ENCODE results near the gene NAA20. TPM values are rescaled to one million over a fixed set of nuclear protein-coding genes. Genes with fewer than 3 reads are reported as not detected.

The NAA20 gene
- total and polyA plus RNA-seq, 2 of the 13 experiments (the other 11 are each of a cell fraction or from before 2014, with no cell fraction given): 81.9 to 82.8 TPM

DNA sequence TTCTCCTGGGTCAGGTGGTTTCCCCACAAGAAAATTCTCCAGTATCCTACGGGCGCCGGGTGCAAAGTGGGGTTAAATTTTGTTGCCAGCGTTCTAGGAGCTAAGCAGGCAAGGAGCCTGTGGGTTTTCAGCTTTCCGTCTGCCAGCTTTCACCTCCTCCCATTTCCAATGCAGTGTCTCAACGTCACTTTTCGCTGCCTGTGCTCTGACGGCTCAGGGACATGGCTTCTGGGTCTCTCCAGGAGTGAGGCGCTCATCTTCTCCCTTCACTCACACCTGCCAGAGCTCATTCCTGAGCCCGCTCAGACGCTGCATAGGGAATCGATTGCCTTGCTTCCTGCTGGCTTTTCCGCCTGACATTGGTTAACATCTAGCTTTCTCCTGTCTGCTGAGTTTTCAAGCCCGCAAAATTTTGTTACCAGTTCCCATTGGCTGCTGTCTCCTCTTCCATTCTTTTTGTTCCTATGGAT lies 7.3 kb upstream of the NAA20 start (continued):
- TF ChIP-seq, protein P1, sequence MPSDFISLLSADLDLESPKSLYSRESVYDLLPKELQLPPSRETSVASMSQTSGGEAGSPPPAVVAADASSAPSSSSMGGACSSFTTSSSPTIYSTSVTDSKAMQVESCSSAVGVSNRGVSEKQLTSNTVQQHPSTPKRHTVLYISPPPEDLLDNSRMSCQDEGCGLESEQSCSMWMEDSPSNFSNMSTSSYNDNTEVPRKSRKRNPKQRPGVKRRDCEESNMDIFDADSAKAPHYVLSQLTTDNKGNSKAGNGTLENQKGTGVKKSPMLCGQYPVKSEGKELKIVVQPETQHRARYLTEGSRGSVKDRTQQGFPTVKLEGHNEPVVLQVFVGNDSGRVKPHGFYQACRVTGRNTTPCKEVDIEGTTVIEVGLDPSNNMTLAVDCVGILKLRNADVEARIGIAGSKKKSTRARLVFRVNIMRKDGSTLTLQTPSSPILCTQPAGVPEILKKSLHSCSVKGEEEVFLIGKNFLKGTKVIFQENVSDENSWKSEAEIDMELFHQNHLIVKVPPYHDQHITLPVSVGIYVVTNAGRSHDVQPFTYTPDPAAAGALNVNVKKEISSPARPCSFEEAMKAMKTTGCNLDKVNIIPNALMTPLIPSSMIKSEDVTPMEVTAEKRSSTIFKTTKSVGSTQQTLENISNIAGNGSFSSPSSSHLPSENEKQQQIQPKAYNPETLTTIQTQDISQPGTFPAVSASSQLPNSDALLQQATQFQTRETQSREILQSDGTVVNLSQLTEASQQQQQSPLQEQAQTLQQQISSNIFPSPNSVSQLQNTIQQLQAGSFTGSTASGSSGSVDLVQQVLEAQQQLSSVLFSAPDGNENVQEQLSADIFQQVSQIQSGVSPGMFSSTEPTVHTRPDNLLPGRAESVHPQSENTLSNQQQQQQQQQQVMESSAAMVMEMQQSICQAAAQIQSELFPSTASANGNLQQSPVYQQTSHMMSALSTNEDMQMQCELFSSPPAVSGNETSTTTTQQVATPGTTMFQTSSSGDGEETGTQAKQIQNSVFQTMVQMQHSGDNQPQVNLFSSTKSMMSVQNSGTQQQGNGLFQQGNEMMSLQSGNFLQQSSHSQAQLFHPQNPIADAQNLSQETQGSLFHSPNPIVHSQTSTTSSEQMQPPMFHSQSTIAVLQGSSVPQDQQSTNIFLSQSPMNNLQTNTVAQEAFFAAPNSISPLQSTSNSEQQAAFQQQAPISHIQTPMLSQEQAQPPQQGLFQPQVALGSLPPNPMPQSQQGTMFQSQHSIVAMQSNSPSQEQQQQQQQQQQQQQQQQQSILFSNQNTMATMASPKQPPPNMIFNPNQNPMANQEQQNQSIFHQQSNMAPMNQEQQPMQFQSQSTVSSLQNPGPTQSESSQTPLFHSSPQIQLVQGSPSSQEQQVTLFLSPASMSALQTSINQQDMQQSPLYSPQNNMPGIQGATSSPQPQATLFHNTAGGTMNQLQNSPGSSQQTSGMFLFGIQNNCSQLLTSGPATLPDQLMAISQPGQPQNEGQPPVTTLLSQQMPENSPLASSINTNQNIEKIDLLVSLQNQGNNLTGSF (CRISPR knock-in tag; IDR thresholded peaks at IDR 0.05): no peak
- TF ChIP-seq ZNF367 (CRISPR knock-in tag; IDR thresholded peaks at IDR 0.05; ENCODE audit: borderline replicate concordance) (no peak), PAWR (CRISPR knock-in tag; IDR thresholded peaks at IDR 0.05; ENCODE audit: borderline replicate concordance) (no peak), WIZ (CRISPR knock-in tag; IDR thresholded peaks at IDR 0.05) (no peak), HNRNPLL (IDR thresholded peaks at IDR 0.05; ENCODE audit: low read depth, low read length, poor library complexity, severe bottlenecking) (no peak), JARID2 (CRISPR knock-in tag; IDR thresholded peaks at IDR 0.05; ENCODE audit: insufficient replicate concordance) (no peak), ZNF724P (CRISPR knock-in tag; IDR thresholded peaks at IDR 0.05; ENCODE audit: borderline replicate concordance) (no peak), ELF1 (CRISPR knock-in tag; IDR thresholded peaks at IDR 0.05) (no peak; the same call in 1 of the 2 replicates), KLF12 (CRISPR knock-in tag; IDR thresholded peaks at IDR 0.05; ENCODE audit: borderline replicate concordance) (0 out of 2 replicates have a peak, but pooled peaks have one; percentile 49), NR1H2 (CRISPR knock-in tag; IDR thresholded peaks at IDR 0.05; ENCODE audit: borderline replicate concordance, low read depth) (no peak), ARID2 (CRISPR knock-in tag; IDR thresholded peaks at IDR 0.05; ENCODE audit: borderline replicate concordance) (no peak), ZNF7 (CRISPR knock-in tag; IDR thresholded peaks at IDR 0.05) (peak; percentile 73; the same call in 1 of the 2 replicates), HINFP (CRISPR knock-in tag; IDR thresholded peaks at IDR 0.05; ENCODE audit: low read depth) (no peak), ZNF562 (CRISPR knock-in tag; IDR thresholded peaks at IDR 0.05; ENCODE audit: borderline replicate concordance) (no peak), ZNF558 (CRISPR knock-in tag; IDR thresholded peaks at IDR 0.05; ENCODE audit: borderline replicate concordance) (no peak), ZEB1 (IDR thresholded peaks at IDR 0.05; ENCODE audit: insufficient replicate concordance, low read depth) (no peak), CBX5 (CRISPR knock-in tag; IDR thresholded peaks at IDR 0.05; ENCODE audit: borderline replicate concordance) (no peak)
- TF ChIP-seq, protein P2, sequence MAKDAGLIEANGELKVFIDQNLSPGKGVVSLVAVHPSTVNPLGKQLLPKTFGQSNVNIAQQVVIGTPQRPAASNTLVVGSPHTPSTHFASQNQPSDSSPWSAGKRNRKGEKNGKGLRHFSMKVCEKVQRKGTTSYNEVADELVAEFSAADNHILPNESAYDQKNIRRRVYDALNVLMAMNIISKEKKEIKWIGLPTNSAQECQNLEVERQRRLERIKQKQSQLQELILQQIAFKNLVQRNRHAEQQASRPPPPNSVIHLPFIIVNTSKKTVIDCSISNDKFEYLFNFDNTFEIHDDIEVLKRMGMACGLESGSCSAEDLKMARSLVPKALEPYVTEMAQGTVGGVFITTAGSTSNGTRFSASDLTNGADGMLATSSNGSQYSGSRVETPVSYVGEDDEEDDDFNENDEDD (CRISPR knock-in tag; IDR thresholded peaks at IDR 0.05; ENCODE audit: borderline replicate concordance): no peak
- TF ChIP-seq, protein P3, sequence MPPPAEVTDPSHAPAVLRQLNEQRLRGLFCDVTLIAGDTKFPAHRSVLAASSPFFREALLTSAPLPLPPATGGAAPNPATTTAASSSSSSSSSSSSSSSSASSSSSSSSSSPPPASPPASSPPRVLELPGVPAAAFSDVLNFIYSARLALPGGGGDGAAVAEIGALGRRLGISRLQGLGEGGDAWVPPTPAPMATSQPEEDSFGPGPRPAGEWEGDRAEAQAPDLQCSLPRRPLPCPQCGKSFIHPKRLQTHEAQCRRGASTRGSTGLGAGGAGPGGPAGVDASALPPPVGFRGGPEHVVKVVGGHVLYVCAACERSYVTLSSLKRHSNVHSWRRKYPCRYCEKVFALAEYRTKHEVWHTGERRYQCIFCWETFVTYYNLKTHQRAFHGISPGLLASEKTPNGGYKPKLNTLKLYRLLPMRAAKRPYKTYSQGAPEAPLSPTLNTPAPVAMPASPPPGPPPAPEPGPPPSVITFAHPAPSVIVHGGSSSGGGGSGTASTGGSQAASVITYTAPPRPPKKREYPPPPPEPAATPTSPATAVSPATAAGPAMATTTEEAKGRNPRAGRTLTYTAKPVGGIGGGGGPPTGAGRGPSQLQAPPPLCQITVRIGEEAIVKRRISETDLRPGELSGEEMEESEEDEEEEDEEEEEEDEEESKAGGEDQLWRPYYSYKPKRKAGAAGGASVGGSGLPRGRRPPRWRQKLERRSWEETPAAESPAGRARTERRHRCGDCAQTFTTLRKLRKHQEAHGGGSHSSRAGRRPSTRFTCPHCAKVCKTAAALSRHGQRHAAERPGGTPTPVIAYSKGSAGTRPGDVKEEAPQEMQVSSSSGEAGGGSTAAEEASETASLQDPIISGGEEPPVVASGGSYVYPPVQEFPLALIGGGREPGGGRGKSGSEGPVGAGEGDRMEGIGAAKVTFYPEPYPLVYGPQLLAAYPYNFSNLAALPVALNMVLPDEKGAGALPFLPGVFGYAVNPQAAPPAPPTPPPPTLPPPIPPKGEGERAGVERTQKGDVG (CRISPR knock-in tag; IDR thresholded peaks at IDR 0.05; ENCODE audit: borderline replicate concordance): peak; percentile 70; the same call in 1 of the 2 replicates
